ENCODE data around the gene ACACB.

ACACB gene

DNA sequence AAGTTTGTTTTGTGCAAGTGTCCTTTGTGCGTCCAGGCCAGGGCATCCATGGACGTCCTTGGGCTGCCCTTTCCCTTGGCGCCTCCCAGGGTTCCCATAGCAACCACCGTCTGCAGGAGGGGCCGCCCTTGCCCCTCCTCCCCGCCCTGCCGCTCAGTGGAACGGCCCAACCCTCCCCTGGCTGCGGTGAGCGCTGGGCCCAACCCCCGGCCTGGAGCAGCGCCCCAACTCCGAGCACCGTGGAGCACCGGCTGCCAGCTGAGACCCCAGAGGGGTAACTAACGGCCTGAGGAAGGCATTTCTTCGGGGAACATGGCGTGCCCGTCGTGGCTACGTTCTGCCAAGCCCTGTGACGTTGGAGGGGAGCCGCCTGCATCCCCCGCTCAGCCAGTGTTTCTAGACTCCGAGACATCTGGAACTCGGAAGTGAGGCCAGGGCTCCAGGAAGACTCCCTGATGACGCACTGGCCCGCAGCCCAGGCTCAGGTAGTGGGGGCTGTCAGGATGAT, 5.3 kb upstream of the ACACB start:
- DNase-seq (ENCODE audit: low read depth in 2 of 2), result peak; percentile 48 to 55

DNA sequence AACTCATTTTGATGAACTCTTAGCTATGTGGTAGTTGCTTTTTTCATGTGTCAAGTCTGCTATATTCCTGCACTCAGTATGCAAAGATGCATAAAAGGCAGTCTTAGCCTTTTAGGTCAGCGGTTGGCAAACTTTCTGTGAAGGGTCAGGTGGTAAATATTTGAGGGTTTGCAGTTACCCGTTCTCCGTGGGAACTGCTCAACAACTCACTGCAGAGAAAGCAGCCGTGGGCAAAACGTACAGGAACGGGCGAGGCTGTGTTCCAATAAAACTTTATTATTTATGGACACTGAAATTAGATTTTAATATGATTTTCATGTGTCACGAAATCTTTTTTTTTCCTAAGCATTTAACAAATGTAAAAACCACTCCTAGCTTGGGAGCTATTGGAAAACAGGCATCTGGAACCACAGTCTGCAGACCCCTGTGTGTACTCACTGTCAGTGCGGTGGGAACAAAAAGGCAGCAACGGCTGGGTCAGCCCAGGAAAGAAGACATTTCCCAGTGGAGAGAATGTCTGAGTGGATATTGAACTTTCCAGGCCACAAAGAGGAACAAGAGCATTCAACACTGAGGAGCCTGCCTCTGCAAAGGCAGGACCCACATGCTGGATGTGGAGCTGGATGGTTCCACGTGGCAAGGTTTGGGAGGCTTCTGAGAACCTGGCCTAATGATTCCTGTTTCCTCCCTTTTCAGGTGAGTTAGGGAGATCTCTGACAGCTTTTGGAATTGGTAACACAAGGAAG, 3.5 kb upstream of the ACACB start:
- no peak for DNase-seq (ENCODE audit: low read depth in 2 of 2)

DNA sequence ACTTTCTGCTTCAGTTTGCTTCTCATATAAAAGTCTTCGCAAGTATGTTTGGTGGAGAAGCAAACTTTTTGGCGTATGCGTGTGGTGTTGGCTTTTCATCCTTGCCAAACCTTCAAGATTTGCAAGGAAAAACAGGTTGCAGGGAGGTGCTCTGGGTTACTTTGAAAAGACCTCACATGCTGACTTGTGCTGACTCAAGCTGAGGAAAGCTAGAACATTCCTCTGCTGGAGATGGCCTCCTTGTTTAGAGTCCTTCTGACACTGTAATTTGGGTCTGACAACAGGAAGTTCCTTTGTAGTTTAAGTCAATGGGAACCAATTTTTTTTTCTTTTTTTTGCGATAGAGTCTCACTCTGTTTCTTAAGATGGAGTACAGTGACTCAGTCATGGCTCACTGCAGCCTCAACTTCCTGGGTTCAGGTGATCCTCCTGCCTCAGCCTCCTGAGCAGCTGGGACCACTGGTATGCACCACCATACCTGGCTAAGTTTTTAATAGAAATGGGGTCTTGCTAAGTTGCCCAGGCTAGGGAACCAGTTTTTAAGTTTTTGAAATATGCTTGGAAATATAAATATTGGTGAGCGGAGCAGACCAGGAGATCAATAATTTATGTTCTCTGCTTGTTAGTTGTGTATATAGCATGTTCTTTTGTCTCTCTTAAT, 2.6 kb upstream of the ACACB start:
- no peak for DNase-seq (ENCODE audit: low read depth in 2 of 2)

- no peak for DNase-seq (ENCODE audit: low read depth in 2 of 2)
Observed at GRCh38 chr12:109114644-109115043, 1.7 kb upstream of the ACACB start.

DNA sequence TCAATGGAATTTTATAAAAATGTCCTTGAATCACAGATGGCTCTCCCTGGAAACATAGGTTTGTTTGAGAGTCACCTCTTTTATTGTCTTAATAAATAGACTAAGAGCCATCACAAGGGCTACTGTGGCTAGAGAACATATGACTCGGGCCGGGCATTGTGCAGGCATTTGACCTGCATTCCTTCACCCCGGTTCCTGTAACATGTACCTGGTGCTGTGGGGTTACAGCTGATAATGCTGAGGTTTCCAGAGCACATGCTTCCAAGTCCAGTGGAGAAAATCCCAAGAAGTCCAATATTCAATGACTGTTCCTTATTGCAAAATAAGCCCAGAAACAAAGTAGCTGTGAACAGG, 1.0 kb upstream of the ACACB start:
- DNase-seq (ENCODE audit: low read depth in 2 of 2), result no peak

DNA sequence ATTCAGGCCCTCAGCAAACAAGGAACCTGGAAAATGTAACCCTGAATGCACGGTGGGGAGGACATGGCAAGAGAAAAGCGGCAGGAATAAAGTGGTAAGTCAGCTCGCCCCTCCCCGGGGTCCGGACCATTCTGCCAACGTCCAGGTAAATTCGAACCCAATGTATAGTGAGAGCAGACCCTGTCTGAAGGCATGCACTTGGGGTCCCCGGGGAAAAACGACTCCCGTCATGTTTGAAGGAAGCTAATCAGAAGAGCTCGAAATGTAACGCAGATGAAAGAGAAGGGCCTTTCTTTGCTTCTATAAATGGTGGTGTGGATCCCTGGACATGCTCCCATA, 193 bp downstream of the ACACB start:
- no peak for DNase-seq (ENCODE audit: low read depth in 2 of 2)

- no peak for DNase-seq (ENCODE audit: low read depth in 2 of 2)
Observed at GRCh38 chr12:109120095-109120494, 3.7 kb downstream of the ACACB start.

- DNase-seq (ENCODE audit: low read depth in 2 of 2), result no peak
Observed at GRCh38 chr12:109120557-109120956, 4.2 kb downstream of the ACACB start.

GRCh38 chr12:109121346-109121880, 5.0 kb downstream of the ACACB start:
- no peak for DNase-seq (ENCODE audit: low read depth in 2 of 2)

- no peak for DNase-seq (ENCODE audit: low read depth in 2 of 2)
Observed at GRCh38 chr12:109124878-109125648, 8.7 kb downstream of the ACACB start.

DNA sequence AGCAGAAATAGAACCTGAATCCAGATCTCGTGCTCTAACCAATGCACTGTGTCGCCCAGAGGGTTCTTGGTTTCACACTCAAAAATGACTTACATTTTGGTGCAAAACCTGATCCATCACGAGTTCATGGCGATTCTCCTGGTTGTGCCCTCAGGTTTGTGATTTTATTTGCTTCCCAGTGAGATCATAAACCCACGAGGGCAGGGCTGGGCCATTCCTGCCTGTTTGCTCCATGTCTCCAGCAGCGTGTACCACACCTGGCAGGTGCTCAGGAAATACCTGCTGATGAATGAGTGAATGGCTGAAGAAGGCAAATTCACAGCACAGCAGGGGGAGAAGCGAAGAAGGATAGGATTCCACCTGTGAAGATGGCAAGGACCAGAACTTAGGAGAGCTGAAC, 9.4 kb downstream of the ACACB start:
- DNase-seq (ENCODE audit: low read depth in 2 of 2), result no peak

DNA sequence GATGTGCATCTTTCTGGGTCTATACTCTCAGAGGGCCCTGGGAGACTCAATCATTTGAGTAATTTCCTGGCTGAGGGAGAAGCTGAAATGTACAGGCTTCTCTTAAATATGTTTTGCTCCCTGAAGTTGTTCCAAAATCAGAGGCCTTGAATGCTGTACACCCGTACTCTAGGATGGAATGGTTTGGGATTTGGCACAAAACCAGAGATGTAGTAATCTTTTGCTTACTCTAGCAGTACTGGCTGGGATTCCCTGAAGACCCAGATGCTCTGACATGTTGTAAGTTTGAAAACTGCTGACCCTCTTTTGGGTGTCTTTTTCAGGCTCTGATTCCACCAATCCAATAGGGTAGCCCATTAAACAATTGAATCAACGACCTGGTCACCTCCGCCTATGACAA, 10.4 kb downstream of the ACACB start:
- no peak for DNase-seq (ENCODE audit: low read depth in 2 of 2)

DNA sequence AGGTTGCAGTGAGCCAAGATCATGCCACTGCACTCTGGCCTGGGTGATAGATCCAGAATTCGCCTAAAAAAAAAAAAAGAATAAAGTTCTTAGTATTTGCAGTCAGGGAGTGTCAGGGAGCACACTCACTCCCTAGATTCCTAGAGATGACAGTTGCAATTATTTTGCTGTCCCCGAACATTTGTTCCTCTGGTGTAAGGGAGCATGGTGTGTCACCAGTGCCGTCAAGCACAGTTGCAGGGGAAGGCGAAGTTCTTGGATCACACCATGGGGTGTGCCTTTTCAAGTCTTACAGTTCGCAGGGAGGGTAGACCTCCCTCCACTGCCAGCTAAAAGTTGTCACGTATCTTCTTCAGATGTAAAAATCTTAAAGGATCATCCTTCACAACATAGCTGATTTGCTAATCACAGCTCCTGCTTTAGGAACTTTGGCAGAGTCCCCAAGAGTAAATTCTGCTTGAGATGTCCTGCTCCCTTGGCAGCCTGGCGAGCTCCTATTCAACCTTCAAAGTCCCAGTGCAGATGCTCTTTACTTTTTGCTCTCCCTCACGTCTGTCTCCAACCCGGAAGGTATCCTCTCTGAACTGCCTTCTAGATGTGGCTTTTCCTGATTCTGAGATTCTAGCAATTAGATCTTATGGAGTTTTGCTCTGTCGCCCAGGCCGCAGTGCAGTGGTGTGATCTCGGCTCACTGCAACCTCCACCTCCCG, 11.3 kb downstream of the ACACB start:
- no peak for DNase-seq (ENCODE audit: low read depth in 2 of 2)

GRCh38 chr12:109130297-109131153, 14.1 kb downstream of the ACACB start:
- no peak for DNase-seq (ENCODE audit: low read depth in 2 of 2)

DNA sequence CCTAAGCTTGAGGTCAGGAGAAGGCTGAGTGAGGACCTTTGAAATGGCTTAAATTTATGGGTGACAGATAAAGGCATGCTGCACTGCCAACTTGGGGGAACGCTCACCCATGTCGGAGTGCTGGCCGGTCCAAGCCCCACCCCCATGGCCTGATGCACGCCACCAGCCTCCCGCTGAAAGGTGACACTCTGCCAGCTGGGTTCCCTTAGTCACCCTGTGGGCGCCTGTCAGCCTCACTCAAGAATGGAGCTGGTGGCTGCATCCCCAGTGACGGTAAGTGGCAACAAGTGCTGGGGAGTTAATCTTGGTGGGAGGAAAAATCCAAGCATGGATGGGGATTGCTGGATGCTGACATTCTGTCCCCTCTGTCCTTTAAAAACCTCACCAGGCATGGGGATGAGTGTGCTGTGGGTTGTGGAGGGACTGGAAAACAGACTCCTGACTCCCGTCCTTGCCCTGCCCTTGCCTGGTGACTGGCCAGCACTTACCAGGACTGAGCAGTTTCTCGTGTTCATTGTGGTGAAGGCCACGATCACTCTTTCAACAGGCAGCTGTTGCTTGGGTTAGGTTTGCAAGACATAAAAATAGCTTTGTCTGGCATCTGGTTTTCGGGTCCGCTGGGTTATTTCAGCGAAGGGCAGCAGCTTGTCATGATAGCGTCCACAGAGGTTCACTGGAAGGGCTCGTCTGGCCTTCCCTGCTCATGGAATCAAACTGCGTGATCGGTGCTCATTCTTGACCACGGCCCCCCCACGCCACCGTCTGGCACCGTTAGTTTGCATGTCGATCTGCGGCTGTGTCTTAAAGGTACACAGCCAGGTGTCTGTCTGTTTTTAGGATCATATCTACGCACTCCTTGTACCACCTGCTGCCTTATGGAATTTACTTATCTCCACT, 15.0 kb downstream of the ACACB start:
- no peak for DNase-seq (ENCODE audit: low read depth in 2 of 2)

GRCh38 chr12:109134186-109134917, 18.0 kb downstream of the ACACB start:
- no peak for DNase-seq (ENCODE audit: low read depth in 2 of 2)

DNA sequence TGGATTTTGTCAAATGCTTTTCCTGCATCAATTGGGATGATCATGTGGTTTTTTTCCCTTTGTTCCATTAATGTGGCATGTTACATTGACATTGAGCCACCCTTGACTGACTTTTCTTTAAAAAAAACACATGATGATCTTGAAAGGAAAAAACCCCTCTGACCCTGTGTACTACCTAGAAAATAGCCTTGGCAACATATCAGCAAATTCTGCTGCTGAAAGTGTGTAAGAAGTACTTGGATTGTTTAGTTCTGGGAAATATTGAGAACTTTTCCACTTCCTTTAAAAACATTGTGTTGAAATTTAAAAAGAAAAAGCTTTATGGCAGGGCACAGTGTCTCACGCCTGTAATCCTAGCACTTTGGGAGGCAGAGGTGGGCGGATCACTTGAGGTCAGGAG, 20.7 kb downstream of the ACACB start:
- DNase-seq (ENCODE audit: low read depth in 2 of 2), result no peak

DNA sequence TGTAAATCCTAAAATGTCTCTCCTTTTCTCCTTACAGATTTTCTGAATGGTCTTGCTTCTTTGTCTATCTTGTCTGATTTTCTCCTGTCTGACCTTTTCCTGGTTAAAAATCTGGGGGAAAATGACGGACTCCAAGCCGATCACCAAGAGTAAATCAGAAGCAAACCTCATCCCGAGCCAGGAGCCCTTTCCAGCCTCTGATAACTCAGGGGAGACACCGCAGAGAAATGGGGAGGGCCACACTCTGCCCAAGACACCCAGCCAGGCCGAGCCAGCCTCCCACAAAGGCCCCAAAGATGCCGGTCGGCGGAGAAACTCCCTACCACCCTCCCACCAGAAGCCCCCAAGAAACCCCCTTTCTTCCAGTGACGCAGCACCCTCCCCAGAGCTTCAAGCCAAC, 23.0 kb downstream of the ACACB start:
- DNase-seq (ENCODE audit: low read depth in 2 of 2), result no peak

- DNase-seq (ENCODE audit: low read depth in 2 of 2), result no peak
Observed at GRCh38 chr12:109139791-109140190, 23.4 kb downstream of the ACACB start.

Data from fibroblast of skin of left quadriceps (primary cell).